HUES64 (cell line): Measurements from ENCODE around the gene ATP13A4.

Experiments used
- H3K27ac ChIP-seq: 2 replicates; pipeline ENCODE4 v1.7.0; 2013; ENCODE audit warnings: low read depth, low read length, inconsistent platforms
- H3K27me3 ChIP-seq: 2 replicates; pipeline ENCODE4 v1.6.1; 2013; ENCODE audit warnings: mild to moderate bottlenecking, low read length; ENCODE audit not compliant: insufficient read depth
- H3K36me3 ChIP-seq: 2 replicates; pipeline ENCODE4 v1.6.1; 2013; ENCODE audit warnings: mild to moderate bottlenecking, low read length; ENCODE audit not compliant: insufficient read depth
- H3K4me1 ChIP-seq: 2 replicates; pipeline ENCODE4 v1.6.1; 2013; ENCODE audit warnings: mild to moderate bottlenecking, low read length, moderate library complexity; ENCODE audit not compliant: insufficient read depth
- H3K4me3 ChIP-seq: 2 replicates; pipeline ENCODE4 v1.5.1; 2013; ENCODE audit warnings: mild to moderate bottlenecking, low read length, moderate library complexity
- H3K9ac ChIP-seq: 2 replicates; pipeline ENCODE4 v1.6.1; 2013; ENCODE audit warnings: mild to moderate bottlenecking, low read depth, low read length
- H3K9me3 ChIP-seq: 2 replicates; pipeline ENCODE4 v1.6.1; 2013; ENCODE audit warnings: low read depth, low read length; ENCODE audit not compliant: insufficient read depth
- WGBS: fragments of 150-250, 120-280 bp; methylation state at CpG from one replicate; pipeline ENCODE4 v1.1.7; 2013; ENCODE audit warnings: missing lambda C conversion rate; 5-methylcytosine and 5-hydroxymethylcytosine counted together

ATP13A4 gene

GRCh38 chr3:193452338-193452737 is 102.4 kb downstream of the ATP13A4 start:
- no peak overlapping the region for H3K9ac ChIP-seq

GRCh38 chr3:193451902-193452301 is 102.8 kb downstream of the ATP13A4 start:
- Histone ChIP-seq H3K27ac (no peak overlapping the region), H3K4me3 (no peak overlapping the region), H3K9ac (no peak overlapping the region), H3K9me3 (no peaks in the 10 kb centered on the region), H3K4me1 (no peaks in the 10 kb centered on the region), H3K27me3 (no peaks in the 10 kb centered on the region), H3K36me3 (no peaks in the 10 kb centered on the region)
- WGBS, result 90% methylated on average over 4 of the region's 4 CpGs

More at GRCh38 chr3:193452338-193452737, 102.4 kb downstream of the ATP13A4 start:
- H3K9me3 ChIP-seq, result no peaks in the 10 kb centered on the region
- no peaks in the 10 kb centered on the region for H3K27me3 ChIP-seq
- no peaks in the 10 kb centered on the region for H3K4me1 ChIP-seq
- no peak overlapping the region for H3K4me3 ChIP-seq
- H3K36me3 ChIP-seq, result no peaks in the 10 kb centered on the region
- no peak overlapping the region for H3K27ac ChIP-seq

- Histone ChIP-seq H3K9ac (no peak overlapping the region), H3K4me3 (no peak overlapping the region), H3K36me3 (no peaks in the 10 kb centered on the region), H3K4me1 (no peaks in the 10 kb centered on the region), H3K27me3 (no peaks in the 10 kb centered on the region), H3K9me3 (no peaks in the 10 kb centered on the region), H3K27ac (no peak overlapping the region)
- WGBS, result 98% methylated on average over 5 of the region's 5 CpGs
Observed at GRCh38 chr3:193446965-193447602, 107.6 kb downstream of the ATP13A4 start.

- no peak overlapping the region for H3K9ac ChIP-seq
Observed at GRCh38 chr3:193439423-193439822, 115.3 kb downstream of the ATP13A4 start.

GRCh38 chr3:193418576-193419373 is 135.9 kb downstream of the ATP13A4 start:
- H3K4me1 ChIP-seq, result no peaks in the 10 kb centered on the region
- 95% methylated on average over 4 of the region's 4 CpGs for WGBS
- H3K27me3 ChIP-seq, result no peaks in the 10 kb centered on the region
- peaks cover 27% of the 10 kb centered on the region for H3K9me3 ChIP-seq
- H3K27ac ChIP-seq, result no peak overlapping the region
- no peaks in the 10 kb centered on the region for H3K36me3 ChIP-seq
- no peak overlapping the region for H3K9ac ChIP-seq
- H3K4me3 ChIP-seq, result no peak overlapping the region

More at GRCh38 chr3:193439423-193439822, 115.3 kb downstream of the ATP13A4 start:
- no peaks in the 10 kb centered on the region for H3K36me3 ChIP-seq
- H3K27me3 ChIP-seq, result no peaks in the 10 kb centered on the region
- H3K4me1 ChIP-seq, result no peaks in the 10 kb centered on the region
- H3K4me3 ChIP-seq, result no peak overlapping the region
- WGBS, result 89% methylated on average over 1 of the region's 2 CpGs
- H3K9me3 ChIP-seq, result no peaks in the 10 kb centered on the region
- H3K27ac ChIP-seq, result no peak overlapping the region

GRCh38 chr3:193416629-193417028 is 138.1 kb downstream of the ATP13A4 start:
- H3K27me3 ChIP-seq, result no peaks in the 10 kb centered on the region
- peaks cover 26% of the 10 kb centered on the region for H3K9me3 ChIP-seq
- no peak overlapping the region for H3K9ac ChIP-seq
- H3K36me3 ChIP-seq, result no peaks in the 10 kb centered on the region
- no CpG with 5 or more reads among the region's 2 CpGs for WGBS
- no peak overlapping the region for H3K4me3 ChIP-seq
- H3K4me1 ChIP-seq, result no peaks in the 10 kb centered on the region
- no peak overlapping the region for H3K27ac ChIP-seq

GRCh38 chr3:193407688-193408087 is 147.0 kb downstream of the ATP13A4 start:
- Histone ChIP-seq H3K36me3 (no peaks in the 10 kb centered on the region), H3K9ac (no peak overlapping the region), H3K4me3 (no peak overlapping the region), H3K27me3 (no peaks in the 10 kb centered on the region), H3K4me1 (peaks cover 16% of the 10 kb centered on the region; the same call in 1 of the 2 replicates), H3K9me3 (0 out of 2 replicates have a peak, but pooled peaks cover 3% of the 10 kb centered on the region), H3K27ac (no peak overlapping the region)
- 64% methylated on average over 1 of the region's 1 CpG for WGBS

- Histone ChIP-seq H3K27ac (no peak overlapping the region), H3K4me3 (no peak overlapping the region), H3K9me3 (no peaks in the 10 kb centered on the region), H3K4me1 (peaks cover 16% of the 10 kb centered on the region; the same call in 1 of the 2 replicates), H3K27me3 (no peaks in the 10 kb centered on the region), H3K9ac (no peak overlapping the region), H3K36me3 (no peaks in the 10 kb centered on the region)
- WGBS, result 81% methylated on average over 5 of the region's 6 CpGs
Observed at GRCh38 chr3:193407112-193407511, 147.6 kb downstream of the ATP13A4 start.

GRCh38 chr3:193403307-193403706 is 151.4 kb downstream of the ATP13A4 start:
- Histone ChIP-seq H3K36me3 (no peaks in the 10 kb centered on the region), H3K27me3 (no peaks in the 10 kb centered on the region), H3K27ac (no peak overlapping the region), H3K9me3 (no peaks in the 10 kb centered on the region), H3K9ac (no peak overlapping the region), H3K4me3 (no peak overlapping the region), H3K4me1 (peaks cover 13% of the 10 kb centered on the region; the same call in 1 of the 2 replicates)
- 100% methylated on average over 2 of the region's 2 CpGs for WGBS

- no peaks in the 10 kb centered on the region for H3K36me3 ChIP-seq
- H3K27ac ChIP-seq, result no peak overlapping the region
- H3K4me1 ChIP-seq, result no peaks in the 10 kb centered on the region
- H3K27me3 ChIP-seq, result no peaks in the 10 kb centered on the region
- H3K9ac ChIP-seq, result no peak overlapping the region
- H3K9me3 ChIP-seq, result no peaks in the 10 kb centered on the region
- H3K4me3 ChIP-seq, result no peak overlapping the region
Observed at GRCh38 chr3:193400304-193400703, 154.4 kb downstream of the ATP13A4 start.

GRCh38 chr3:193396451-193397244 is 158.0 kb downstream of the ATP13A4 start:
- no peak overlapping the region for H3K4me3 ChIP-seq
- H3K9me3 ChIP-seq, result no peaks in the 10 kb centered on the region
- no peaks in the 10 kb centered on the region for H3K36me3 ChIP-seq
- H3K4me1 ChIP-seq, result 0 out of 2 replicates have a peak, but pooled peaks cover 6% of the 10 kb centered on the region
- H3K9ac ChIP-seq, result no peak overlapping the region
- H3K27me3 ChIP-seq, result no peaks in the 10 kb centered on the region
- H3K27ac ChIP-seq, result no peak overlapping the region
- 93% methylated on average over 7 of the region's 7 CpGs for WGBS
